GM18505 (cell line): Measurements from ENCODE around the gene METTL14.

Source experiments
- ATAC-seq: cut with Tn5 transposase; IDR thresholded peaks from one replicate; pipeline ENCODE4 v1.9.1; 2021; ENCODE audit not compliant: unreplicated experiment
- POLR2A ChIP-seq: IDR thresholded peaks from 4 replicates; pipeline ENCODE4 v1.6.1; 2011; ENCODE audit warnings: borderline replicate concordance; ENCODE audit not compliant: insufficient read depth, insufficient read length; ENCODE audit errors: extremely low read depth

METTL14 gene

DNA sequence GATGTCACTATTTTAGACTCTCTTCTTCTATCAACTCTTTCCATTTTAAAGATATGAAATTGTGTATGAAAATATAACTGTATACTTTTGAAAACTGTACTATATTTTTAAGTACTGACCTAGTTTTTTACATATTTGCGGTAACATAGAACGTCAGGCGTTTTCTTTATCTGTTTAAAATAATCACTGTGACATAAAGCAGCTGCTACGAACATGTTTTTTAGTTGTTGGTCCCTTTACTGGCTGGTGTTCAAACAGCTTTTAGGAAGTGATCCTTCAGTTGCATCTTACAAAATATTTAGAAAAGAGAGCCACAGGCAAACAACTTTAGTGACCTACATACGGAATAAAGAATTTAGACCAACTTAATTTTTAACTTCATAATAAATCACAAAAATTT lies 73.1 kb downstream of the METTL14 start:
- ATAC-seq = no peak
- no peak for TF ChIP-seq POLR2A

DNA sequence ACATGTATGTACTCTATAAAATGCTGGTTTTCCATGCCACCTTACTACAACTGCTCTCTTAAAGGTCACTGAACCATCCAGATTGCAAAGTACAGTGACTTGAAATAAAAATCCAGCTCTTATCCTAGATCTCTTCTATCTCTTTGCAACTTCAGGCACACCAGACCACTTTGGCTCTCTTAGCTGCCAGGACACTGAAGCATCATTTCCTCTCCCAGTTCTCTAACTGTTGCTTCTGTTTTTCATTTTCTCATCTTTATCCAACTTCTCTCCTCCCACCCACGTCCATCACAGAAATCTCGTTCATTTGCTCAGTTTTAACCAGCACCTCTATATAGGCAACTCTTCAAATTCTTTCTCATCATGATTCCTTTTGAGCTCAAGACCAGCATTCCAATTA lies 74.3 kb downstream of the METTL14 start:
- ATAC-seq = no peak
- TF ChIP-seq POLR2A = no peak

DNA sequence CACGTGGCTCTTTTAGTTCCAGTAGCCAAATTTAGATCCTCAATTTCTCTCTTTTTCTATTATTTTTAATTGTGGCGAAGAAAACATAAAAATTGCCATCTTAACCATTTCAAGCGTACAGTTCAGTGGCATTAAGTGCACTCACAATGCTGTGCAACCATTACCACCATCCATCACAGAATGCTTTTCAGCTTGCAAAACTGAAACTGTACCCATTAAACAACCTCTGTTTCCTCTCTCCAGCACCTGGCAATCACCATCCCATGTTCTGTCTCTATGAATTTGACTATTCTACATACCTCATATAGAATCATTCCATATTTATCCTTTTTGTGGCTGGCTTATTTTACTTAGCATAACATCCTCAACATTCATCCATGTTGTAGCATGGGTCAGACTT lies 74.9 kb downstream of the METTL14 start:
- ATAC-seq = peak; percentile 24
- TF ChIP-seq POLR2A = no peak

- no peak for TF ChIP-seq POLR2A
- peak; percentile 100 for ATAC-seq
These were observed 75.3 kb downstream of the METTL14 start for GRCh38 chr4:118760493-118760892.

DNA sequence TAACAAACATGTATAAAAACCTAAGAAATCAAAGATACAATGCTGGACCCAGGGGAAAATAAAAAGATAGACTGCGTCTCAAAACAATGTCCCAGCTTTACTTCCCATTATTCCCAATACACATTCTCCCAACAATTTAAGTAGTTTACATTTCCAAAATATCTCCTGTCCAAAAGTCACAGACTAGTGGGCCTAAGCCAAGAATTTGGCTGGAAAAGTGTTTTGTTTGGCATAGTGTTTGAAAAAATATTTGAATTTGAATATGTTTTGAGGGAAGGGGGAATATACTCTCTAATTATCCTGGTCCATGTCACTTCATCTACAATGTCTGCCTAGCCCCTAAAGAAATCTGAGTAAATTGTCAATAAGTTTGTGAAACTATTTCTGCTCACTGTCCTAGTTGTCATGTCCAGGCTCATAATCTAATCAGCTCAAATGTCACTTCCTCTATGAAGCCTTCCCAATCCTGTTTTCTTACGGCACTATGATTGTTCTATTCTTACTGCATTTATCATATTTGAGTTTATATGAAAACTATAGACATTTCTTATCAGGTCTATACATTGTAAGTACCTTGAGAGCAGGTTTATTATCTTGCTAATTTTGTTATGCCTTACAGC lies 76.3 kb downstream of the METTL14 start:
- no peak for TF ChIP-seq POLR2A
- ATAC-seq = no peak

GRCh38 chr4:118762155-118762554 lies 77.0 kb downstream of the METTL14 start:
- no peak for TF ChIP-seq POLR2A

GRCh38 chr4:118762730-118763477 lies 77.7 kb downstream of the METTL14 start:
- no peak for ATAC-seq
- TF ChIP-seq POLR2A = no peak

More at GRCh38 chr4:118762155-118762554, 77.0 kb downstream of the METTL14 start:
- ATAC-seq = no peak
